Pancreas (tissue), 10 donors: Measurements from ENCODE around the gene SCAF8. TPM values are rescaled to one million over a fixed set of nuclear protein-coding genes. Genes with fewer than 3 reads are reported as not detected.
"Not testable (repeated sequence)": the region's sequence is repeated elsewhere in the genome, so short reads cannot be mapped to it uniquely, and the experiment has no call there.

ENCODE experiments used
- ATAC-seq, 4 donors: fragments of 200-7000 bp; cut with Tn5 transposase; one replicate each; pipeline versions ENCODE4 v1.8.0 to v1.9.1; 2020; ENCODE audit warnings: mild to moderate bottlenecking in 4 of 4, moderate library complexity in 4 of 4
- DNase-seq, 6 donors: peaks; one replicate each; pipeline ENCODE4 v3.0.0-alpha.2; 2020
- FAIRE-seq: peaks from 2 replicates; lab custom pipeline; 2012; peaks lifted over from hg19 to GRCh38; lab: Jason Lieb, UNC
- H3K27ac ChIP-seq, 4 donors: fragments of 200-600 bp; sonication (generic); 1 replicate in 3 of 4; 2 replicates in 1 of 4; pipeline versions ENCODE4 v1.5.0 to v1.8.0; 2020
- H3K27me3 ChIP-seq, 4 donors: fragments of 200-600 bp; one replicate each; pipeline ENCODE4 v1.8.0; 2021
- H3K36me3 ChIP-seq, 3 donors: fragments of 200-600 bp; sonication (generic) in 1 of 3; one replicate each; pipeline versions ENCODE4 v1.5.0 to v1.8.0; 2020 to 2021
- H3K4me1 ChIP-seq, 3 donors: fragments of 200-600 bp; one replicate each; pipeline ENCODE4 v1.8.0; 2021
- H3K4me3 ChIP-seq, 4 donors: fragments of 200-600 bp; sonication (generic) in 2 of 4; one replicate each; pipeline versions ENCODE4 v1.5.0 to v1.8.0; 2020 to 2021
- H3K9me3 ChIP-seq, 4 donors: fragments of 200-600 bp; one replicate each; pipeline ENCODE4 v1.8.0; 2021
- WGBS, 2 donors: extraction: QIAGEN DNeasy Blood & Tissue Kit; methylation state at CpG; one replicate each; pipeline ENCODE4 v1.1.7; 2013; 5-methylcytosine and 5-hydroxymethylcytosine counted together
- intact Hi-C, 3 donors: fragments of 100-400 bp; cut with DNase I; formaldehyde crosslinking; loops; one replicate each; pipeline versions ENCODE4 v1.11.1 to v1.14.2; 2022
- polyA plus RNA-seq, 2 donors: library from polyadenylated mRNA; stranded (reverse); fragments of 200-250 nt; gene quantifications; one replicate each; pipeline ENCODE4 v1.2.3, GENCODE V29; 2013
- total RNA-seq, 6 donors: library from RNA; stranded (reverse); fragmentation: NEBNext Ultra II Directional in 4 of 6; extraction: Animal tissue kit (Norgen Biotek cat#: 25700) in 4 of 6; gene quantifications; one replicate each; pipeline versions ENCODE4 v1.2.1 to v1.2.4, GENCODE V29; 2021 to 2023
- TF ChIP-seq, protein P1 (sequence below), 4 donors: fragments of 200-600 bp; sonication (generic) in 3 of 4; IDR thresholded peaks; one replicate each; pipeline versions ENCODE4 v1.5.0 to v1.8.0; 2021; ENCODE audit warnings: antibody characterized with exemption in 4 of 4
- donor health status: healthy with polysubstance abuse.
- donor health status: DM: no; HTN: no; CAD: no; lungs with moderate emphysema.
- donor health status: DM: no; HTN: no; CAD: no.
- donor health status: control.
- donor health status: control.
- donor health status: Bipolar disorder and iron deficiency.
- donor health status: DM: yes; HTN: yes; CAD: no.
- donor health status: DM: no; HTN: no; CAD: no.
- donor health status: DM: no; HTN: no; CAD: no.
- donor health status: DM: yes; HTN: yes; CAD: no.

Gene SCAF8
- total and polyA plus RNA-seq, 8 donors: 8.3 to 25.4 (median 16.2) TPM

DNA sequence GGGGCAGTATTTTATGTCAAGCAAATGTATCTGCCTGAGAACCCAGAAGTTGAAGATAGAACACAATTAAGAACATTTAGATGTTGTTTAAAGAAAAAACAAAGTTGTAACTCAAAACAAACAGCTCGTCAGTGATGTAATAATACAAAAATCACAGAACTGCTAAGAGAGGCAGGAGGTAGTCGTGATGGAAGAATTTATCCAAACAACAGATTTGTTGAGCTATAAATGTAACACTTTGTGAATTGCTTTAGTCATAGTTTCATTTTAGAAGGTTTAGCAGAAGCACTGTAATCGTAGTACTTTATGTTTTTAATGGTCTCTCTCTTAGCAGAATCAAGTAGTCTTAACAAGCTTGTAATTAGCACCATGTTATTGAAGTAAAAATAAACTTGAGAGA is 73.6 kb downstream of the SCAF8 start:
- no peaks in the 10 kb centered on the region for H3K27me3 ChIP-seq
- H3K4me1 ChIP-seq: no peaks in the 10 kb centered on the region
- H3K36me3 ChIP-seq: peaks cover 2 to 54% (median 18%) of the 10 kb centered on the region in 3 donors
- ATAC-seq (no peak), FAIRE-seq (no peak), DNase-seq (no peak)
- intact Hi-C loops: loop anchor here in 2 of 3 donors (5.0 kb wide), 1 partner anchor 130 kb away; no protein-coding TSS in a partner anchor
- no peak overlapping the region for H3K4me3 ChIP-seq
- 67 to 74% methylated on average over 3 of the region's 3 CpGs for WGBS, 2 donors
- no peak overlapping the region for H3K27ac ChIP-seq
- no peaks in the 10 kb centered on the region for H3K9me3 ChIP-seq
- TF ChIP-seq, protein P1, sequence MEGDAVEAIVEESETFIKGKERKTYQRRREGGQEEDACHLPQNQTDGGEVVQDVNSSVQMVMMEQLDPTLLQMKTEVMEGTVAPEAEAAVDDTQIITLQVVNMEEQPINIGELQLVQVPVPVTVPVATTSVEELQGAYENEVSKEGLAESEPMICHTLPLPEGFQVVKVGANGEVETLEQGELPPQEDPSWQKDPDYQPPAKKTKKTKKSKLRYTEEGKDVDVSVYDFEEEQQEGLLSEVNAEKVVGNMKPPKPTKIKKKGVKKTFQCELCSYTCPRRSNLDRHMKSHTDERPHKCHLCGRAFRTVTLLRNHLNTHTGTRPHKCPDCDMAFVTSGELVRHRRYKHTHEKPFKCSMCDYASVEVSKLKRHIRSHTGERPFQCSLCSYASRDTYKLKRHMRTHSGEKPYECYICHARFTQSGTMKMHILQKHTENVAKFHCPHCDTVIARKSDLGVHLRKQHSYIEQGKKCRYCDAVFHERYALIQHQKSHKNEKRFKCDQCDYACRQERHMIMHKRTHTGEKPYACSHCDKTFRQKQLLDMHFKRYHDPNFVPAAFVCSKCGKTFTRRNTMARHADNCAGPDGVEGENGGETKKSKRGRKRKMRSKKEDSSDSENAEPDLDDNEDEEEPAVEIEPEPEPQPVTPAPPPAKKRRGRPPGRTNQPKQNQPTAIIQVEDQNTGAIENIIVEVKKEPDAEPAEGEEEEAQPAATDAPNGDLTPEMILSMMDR (IDR thresholded peaks at IDR 0.05): no peak

GRCh38 chr6:154811663-154812062 is 78.4 kb downstream of the SCAF8 start:
- whole genome bisulfite sequencing, 2 donors: 92 to 96% methylated on average over 3 of the region's 3 CpGs
- H3K27ac ChIP-seq, H3K4me3 ChIP-seq, ATAC-seq, H3K4me1 ChIP-seq, FAIRE-seq, H3K27me3 ChIP-seq, DNase-seq, intact Hi-C loops, H3K9me3 ChIP-seq: not testable (repeated sequence)
- H3K36me3 ChIP-seq: peaks cover 7 to 56% (median 13%) of the 10 kb centered on the region in 3 donors

DNA sequence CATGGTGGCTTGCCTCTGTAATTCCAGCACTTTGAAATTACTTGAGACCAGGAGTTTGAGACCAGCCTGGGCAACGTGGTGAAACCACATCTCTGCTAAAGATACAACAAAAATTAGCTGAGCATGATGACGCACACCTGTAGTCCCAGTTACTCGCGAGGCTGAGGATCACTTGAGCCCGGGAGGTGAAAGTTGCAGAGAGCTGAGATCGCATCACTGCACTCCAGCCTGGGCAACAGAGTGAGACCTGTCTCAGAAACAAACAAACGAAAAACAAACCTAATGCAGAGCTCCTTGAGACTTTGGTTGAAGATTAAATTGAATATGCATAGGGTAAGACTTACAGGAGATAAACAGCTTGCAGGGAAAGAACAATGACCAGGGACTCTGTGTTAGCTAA is 80.8 kb downstream of the SCAF8 start:
- no peak for ATAC-seq
- H3K36me3 ChIP-seq: peaks cover 4 to 48% (median 8%) of the 10 kb centered on the region in 3 donors
- no peak for DNase-seq
- H3K4me3 ChIP-seq: no peak overlapping the region
- FAIRE-seq: no peak
- no peaks in the 10 kb centered on the region for H3K4me1 ChIP-seq
- 93% methylated on average over 7 of the region's 7 CpGs for WGBS, 2 donors
- H3K27me3 ChIP-seq: no peaks in the 10 kb centered on the region
- TF ChIP-seq, protein P1 (IDR thresholded peaks at IDR 0.05): no peak
- H3K27ac ChIP-seq: no peak overlapping the region
- intact Hi-C loops: no loop called here
- no peaks in the 10 kb centered on the region for H3K9me3 ChIP-seq

DNA sequence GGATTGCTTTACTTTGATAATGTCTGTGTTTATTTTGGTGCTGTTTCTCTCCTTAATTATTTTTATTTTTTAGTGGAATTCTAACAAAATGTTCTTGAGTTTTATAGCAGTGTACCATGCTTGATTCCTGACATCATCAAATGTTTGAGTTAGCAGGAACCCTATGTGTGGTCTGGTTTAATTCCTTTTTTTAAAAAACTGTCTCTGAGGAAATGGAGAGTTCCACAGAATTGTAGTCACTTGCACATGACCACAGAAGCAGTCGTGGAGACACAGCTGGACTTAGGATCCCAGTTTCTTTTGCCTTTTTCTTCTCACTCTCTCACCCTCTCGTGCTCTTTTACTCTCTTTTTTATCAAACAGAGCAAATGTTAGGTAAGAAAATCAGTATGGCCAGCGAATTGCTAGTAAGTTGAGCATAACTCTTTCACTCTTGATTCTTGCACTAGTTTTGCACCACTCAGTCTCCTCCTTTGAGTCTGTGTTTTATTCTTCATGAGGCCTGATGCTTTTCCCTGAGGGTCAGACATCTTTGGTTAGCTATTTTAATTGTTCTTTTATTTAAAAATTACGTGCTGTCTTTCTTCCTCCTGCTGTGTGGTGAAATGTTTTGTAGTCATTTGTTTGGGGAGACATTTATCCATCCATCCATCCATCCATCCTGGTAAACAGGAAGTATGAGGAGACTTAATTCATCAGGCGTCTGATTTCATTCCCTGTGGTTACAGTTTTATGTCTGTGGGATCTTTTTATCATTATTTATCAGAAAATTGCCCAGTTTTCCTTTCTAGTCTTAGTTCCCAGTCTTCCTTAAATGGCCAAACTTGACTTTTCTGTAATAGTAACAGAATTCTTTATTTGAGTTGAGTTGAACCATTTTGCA is 83.0 kb downstream of the SCAF8 start:
- H3K4me3 ChIP-seq: no peak overlapping the region
- ATAC-seq: peak in 1 of 4 donors; percentile 54
- WGBS, 2 donors: 75 to 76% methylated on average over 5 of the region's 5 CpGs
- TF ChIP-seq, protein P1 (IDR thresholded peaks at IDR 0.05): no peak
- intact Hi-C loops: no loop called here
- H3K27me3 ChIP-seq: no peaks in the 10 kb centered on the region
- H3K27ac ChIP-seq: no peak overlapping the region
- DNase-seq: no peak
- no peaks in the 10 kb centered on the region for H3K9me3 ChIP-seq
- H3K36me3 ChIP-seq: peaks cover 4 to 44% (median 11%) of the 10 kb centered on the region in 3 donors
- no peaks in the 10 kb centered on the region for H3K4me1 ChIP-seq
- FAIRE-seq: no peak

DNA sequence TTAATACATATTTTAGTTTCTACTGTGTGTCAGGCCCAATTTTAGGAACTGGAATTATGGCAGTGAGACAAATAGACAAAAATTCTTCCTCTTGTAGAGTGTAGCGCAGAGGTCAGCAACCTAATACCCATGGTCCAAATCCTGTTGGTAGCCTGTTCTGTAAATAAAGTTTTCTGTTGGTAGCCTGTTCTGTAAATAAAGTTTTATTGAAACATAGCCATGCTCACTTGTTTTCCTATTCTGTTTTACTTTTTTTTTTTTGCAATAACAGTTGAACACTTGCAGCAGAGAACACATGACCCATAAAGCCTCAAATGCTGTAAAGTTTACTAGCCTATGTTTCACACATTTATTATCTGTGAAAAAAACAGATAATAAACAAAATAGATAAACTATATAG is 87.9 kb downstream of the SCAF8 start:
- Histone ChIP-seq H3K36me3 (peaks cover 0 to 22% (median 16%) of the 10 kb centered on the region in 3 donors), H3K4me1 (no peaks in the 10 kb centered on the region), H3K4me3 (no peak overlapping the region), H3K27me3 (no peaks in the 10 kb centered on the region), H3K9me3 (no peaks in the 10 kb centered on the region), H3K27ac (no peak overlapping the region)
- TF ChIP-seq, protein P1 (IDR thresholded peaks at IDR 0.05): no peak
- ATAC-seq (no peak), FAIRE-seq (no peak), DNase-seq (no peak)
- intact Hi-C loops: no loop called here
- 100% methylated on average over 1 of the region's 1 CpG for WGBS, 2 donors
